NCI-H2107 treated with DMSO at 0.1 percent for 48 hours (cell line): ENCODE measurements around the gene IFNL1.
A peak's percentile ranks its signal among the peaks of the same experiment; 100 is the strongest.
"Not testable (repeated sequence)": the region's sequence is repeated elsewhere in the genome, so short reads cannot be mapped to it uniquely, and the experiment has no call there.

Experiments used
- DNase-seq: peaks from one replicate; lab custom pipeline; 2025; ENCODE audit not compliant: unreplicated experiment; lab: John Stamatoyannopoulos, UW

The IFNL1 gene

DNA sequence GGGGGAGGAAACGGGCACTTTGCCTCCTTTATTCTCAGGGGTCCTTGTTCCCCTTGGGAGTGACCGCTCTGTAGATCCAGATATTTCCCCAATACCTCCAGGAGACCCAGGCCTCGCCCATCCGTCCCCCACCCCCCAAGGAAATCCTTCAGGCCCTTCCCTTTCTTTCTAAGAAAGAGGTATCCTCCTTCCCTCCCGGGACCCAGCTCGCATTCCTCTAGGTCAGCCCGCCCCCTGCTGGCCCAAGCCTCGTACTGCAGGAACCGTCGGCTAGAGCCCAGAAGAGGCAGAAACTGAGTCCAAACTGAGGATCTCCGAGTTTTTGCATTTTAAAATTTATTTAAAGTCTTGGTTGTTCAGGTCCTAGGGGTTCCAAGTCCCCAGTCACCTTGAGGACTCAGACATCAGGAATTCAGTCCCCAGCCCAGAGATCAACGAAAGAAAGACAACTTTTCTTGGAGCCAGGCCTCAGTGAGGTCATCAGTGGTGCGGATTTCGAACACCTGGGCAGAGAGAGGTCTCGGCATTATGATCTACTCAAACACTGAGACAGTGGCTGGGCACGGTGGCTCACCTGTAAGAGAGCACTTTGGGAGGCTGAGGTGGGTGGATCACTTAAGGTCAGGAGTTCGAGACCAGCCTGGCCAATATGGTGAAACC lies 32.0 kb downstream of the IFNL1 start:
- DNase-seq: peak; percentile 11

DNA sequence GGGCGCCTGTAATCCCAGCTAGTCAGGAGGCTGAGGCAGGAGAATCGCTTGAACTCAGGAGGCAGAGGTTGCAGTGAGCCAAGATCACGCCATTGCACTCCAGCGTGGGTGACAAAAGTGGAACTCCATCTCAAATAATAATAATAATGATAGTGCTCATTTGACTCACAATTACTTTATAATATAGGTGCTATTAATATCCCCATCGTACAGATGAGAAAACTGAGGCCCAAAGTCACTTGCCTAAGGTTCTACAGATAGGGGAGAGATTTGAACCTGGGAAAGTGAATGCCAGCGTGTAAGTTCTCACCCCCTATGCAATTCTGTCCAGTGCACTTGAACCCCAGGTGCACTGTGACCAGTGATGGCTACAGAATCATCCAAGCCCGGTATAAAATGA lies 33.7 kb downstream of the IFNL1 start:
- DNase-seq: no peak

DNA sequence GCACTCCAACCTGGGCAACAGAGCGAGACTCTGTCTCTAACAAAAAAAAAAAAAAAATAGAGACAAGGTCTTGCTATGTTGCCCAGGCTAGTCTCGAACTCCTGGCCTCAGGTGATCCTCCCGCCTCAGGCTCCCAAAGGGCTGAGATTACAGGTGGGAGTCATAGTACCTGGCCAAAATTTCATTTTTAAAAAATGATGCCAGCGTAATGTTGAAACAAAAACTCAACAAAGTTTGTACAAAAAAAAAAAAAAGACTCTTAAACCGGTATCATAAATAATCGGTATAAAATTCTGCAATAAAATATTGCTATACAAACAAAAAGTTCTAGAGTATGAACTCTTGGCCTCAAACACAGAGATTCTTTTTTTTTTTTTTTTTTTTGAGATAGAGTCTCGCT lies 36.1 kb downstream of the IFNL1 start:
- DNase-seq: no peak

DNA sequence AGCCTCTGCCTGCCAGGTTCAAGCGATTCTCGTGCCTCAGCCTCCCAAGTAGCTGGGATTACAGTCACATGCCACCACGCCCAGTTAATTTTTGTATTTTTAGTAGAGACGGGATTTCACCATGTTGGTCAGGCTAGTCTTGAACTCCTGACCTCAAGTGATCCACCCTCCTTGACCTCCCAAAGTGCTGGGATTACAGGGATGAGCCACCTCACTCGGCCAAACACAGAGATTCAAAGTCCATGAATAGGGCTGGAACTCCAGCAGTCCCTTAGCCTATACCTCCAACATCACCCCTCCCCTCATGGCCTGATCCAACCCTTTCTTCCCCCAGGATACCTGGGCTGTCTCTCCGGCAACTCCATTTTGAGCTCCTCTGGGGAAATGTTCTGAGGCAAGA lies 36.5 kb downstream of the IFNL1 start:
- DNase-seq: not testable (repeated sequence)

DNA sequence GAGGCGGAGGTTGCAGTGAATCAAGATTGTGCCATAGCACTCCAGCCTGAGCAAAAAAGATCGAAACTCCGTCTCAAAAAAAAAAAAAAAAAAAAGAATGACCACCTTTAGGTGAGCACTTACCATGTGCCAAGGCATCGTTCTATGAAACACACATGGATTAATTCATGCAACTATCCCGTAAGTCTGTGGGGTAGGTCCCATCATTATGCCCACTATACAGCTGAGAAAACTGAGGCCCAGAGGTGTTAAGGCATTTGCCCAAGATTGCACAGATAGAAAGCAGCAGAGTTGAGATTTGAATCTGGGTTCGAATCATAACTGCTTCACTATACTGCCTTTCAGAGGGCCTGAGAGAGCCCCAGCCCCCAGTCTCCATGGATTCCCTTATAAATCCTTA lies 37.3 kb downstream of the IFNL1 start:
- no peak for DNase-seq

DNA sequence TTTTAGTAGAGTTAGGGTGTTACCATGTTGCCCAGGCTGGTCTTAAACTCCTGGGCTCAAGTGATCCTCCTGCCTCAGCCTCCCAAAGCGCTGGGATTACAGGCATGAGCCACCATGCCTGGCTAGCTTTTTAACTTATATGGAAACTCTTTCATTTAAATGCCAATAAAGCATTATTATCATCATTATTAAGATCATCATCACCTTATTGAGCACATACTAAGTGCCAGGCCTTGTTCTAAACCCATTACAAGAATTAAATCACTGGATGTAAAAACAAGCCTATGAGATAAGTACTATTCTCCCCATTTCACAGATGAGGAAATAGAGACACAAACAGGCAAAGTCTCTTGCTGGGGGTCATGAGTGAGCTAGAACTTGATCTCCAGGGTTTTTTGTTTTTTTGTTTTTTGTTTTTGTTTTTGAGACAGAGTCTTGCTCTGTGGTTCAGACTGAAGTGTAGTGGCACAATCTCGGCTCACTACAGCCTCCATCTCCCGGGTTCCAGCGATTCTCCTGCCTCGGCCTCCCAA lies 38.3 kb downstream of the IFNL1 start:
- no peak for DNase-seq

DNA sequence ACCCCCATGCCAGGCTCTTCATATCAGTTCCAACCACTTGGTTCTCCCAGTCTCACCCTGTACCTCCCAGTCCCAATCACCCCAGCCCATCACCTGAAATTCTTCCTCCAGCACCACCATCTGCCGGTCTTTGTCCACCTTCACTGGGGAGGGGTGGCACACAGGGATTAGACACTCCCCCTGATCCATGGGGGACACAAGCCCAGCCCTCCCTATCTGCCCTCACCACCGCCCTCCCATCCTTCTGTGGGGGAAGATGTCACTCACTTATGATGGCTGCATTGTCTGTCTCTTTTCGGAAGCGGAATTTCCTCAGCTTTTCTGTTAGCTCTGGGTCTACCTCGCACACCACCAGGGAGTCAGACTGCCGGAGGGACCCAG lies 39.0 kb downstream of the IFNL1 start:
- DNase-seq: no peak

DNA sequence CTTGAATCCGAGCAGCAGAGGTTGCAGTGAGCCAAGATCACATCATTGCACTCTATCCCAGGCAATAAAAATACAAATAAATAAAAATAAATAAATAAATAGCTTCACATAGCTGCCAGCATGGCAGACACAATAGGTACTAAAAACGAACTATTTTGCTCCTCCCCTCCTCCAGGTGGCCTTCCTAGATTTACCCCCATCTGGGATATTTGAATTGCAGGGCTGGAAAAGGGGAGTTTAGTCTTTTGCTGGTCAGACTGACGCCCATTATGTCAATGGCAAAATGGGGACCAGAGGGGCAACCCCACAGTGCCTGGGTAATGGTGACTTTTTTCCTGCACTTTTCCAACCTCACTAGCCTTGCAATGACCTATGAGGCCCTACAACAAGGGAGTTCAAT lies 40.3 kb downstream of the IFNL1 start:
- DNase-seq: no peak

DNA sequence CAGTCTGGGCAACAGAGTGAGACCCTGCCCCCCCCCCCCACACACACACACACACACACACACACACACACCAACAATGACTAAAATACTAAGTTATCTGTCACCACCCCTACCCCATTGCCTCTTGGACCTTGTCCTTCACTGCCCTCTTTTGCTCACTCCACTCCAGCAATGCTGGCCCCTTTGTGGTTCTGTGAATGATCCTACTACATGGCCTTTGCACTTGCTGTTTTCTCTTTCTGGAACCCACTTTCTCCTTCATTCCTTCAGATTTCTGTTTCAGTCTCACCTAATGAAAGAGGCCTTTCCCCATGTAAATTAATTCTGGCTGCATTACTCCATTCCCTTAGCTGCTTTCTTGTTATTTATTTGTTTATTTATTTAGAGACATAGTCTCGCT lies 43.5 kb downstream of the IFNL1 start:
- no peak for DNase-seq

DNA sequence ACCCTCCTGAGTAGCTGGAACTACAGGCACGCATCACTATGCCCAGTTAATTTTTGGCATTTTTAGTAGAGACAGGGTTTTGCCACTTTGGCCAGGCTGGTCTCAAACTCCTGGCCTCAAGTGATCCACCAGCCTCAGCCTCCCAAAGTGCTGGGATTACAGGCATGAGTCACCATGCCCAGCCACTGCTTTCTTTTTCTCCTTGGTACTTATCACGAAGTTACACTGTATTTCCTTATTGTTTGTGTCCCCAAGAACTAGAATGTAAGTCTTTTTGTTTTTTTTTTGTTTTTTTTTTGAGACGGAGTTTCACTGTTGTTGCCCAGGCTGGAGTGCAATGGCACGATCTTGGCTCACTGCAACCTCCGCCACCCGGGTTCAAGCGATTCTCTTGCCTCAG lies 43.9 kb downstream of the IFNL1 start:
- DNase-seq: not testable (repeated sequence)

DNA sequence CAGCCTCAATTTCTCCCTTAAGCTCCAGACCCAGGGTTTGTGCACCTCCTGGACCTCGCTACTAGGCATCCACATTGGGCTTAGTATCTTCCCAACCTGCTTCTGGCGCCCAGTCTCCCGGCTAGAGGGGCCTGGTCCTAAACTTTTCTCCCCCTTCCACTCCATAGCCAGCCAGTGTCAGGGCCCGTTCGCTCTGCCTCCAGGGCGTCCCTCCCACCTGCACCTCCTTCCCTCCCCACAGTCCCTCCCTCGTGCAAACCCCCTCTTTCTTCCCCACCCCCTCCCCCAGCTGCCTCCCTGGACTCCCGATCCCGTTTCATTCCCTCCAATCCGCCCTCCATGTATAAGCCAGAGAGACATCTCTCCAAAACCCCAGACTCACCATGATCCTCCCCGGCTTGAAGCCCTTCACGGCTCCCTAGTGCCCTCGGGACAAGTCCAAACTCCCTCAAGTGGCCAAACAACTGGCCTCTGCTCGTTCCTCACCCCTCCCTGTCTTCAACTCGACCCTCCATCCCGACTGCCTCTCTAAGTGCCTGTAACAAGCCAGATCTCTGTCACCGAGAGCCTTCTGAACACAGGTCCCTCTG lies 45.0 kb downstream of the IFNL1 start:
- DNase-seq: no peak

DNA sequence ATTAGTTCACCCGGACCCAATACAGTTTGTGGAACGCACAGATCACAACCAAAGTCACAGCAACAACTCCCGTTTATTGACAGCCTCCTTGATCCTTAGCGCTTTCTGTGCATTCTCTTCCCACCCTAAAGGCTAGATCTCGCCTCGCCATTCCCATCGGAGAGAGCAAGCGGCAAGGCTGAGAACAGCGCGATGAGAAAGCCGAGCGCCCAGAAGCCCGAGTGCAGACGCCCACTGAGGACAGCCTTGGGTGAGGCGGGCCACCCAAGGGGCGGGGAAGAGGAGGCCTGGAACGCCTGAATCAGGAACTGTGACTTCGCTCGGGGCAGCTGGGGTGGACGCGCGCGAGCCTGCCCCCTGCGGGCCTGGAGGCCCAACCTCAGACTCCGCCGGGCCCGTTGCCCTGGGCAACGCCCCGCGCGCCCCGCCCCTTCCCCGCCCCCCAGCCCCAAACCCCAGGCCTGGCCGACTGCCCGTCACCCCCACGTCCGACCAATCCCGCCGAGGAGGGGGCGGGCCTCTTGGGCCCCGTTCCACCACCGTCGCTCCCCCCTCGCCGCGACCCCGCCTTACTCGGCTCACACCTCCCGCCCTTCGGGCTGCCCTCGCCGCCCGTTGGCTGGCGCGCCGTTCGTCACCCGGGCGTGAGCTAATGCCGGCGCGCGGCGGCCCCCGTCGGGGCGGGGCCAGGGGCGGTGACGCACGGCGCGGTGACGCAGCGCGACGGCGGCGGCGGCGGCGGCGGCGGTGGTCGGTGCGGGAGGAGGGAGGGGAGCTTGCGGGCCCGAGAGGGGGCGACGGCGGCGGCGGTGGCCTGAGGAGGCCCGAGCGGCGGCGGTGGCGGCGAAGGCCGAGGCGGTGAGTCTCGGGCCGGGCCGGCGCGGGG lies 45.8 kb downstream of the IFNL1 start, which contains the start of gene SAMD4B:
Gene SAMD4B (plus strand): TSS at position 703 of the 886 bp plus-strand sequence. CDS start 14,473 bp downstream, outside the sequence.
- peak; percentile 98 for DNase-seq

DNA sequence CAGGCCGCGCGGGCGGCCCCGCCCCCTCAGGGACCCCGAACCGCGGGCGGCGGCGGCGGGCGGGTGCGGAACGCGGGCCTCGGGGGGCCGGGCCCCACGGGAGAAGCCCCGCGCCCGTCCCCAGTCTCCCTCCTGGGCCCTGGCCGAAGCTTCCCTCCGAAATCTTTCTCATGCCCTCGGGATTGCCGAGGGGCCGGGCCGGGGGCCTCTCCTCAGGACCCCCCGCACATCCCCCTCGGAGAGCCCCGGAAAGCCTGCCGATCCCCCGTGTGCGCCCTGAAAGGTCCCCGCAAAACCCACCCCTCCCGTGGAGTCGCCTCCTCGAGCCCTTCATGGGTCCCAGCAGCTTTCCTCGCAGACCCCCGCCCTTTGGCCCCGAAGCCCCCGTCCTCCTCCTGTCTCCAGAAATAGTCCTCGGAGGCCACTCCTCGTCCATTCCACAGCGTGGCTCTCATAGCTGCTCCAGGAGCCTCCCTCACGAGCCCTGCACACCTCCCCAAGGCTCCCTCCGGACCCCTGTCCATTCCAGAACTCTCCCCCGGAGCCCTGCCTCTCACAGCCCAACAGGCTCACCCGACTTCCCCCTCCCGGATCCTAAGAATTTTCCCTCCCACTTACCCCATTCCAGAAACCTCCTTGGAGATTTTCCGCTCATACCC lies 46.6 kb downstream of the IFNL1 start:
- no peak for DNase-seq

DNA sequence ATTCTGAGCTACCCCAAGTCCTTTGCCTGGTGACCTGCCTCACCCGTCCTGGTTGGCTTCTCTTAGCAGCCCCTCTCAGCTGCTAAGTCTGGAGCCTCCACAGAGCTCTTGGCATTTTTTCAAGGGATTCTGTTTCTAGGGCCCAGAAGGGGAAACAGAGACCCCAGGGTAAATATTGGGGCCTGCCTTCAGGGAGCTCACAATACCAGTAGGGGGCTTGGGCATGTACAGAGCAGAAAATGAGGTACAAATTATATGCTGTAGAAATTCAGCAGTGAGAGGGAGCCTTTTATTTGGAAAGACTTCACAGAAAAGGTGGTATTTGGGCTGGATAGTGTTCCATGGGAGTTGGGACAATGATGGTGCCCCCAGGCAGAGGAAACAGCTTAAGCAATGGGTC lies 49.7 kb downstream of the IFNL1 start:
- DNase-seq: no peak

DNA sequence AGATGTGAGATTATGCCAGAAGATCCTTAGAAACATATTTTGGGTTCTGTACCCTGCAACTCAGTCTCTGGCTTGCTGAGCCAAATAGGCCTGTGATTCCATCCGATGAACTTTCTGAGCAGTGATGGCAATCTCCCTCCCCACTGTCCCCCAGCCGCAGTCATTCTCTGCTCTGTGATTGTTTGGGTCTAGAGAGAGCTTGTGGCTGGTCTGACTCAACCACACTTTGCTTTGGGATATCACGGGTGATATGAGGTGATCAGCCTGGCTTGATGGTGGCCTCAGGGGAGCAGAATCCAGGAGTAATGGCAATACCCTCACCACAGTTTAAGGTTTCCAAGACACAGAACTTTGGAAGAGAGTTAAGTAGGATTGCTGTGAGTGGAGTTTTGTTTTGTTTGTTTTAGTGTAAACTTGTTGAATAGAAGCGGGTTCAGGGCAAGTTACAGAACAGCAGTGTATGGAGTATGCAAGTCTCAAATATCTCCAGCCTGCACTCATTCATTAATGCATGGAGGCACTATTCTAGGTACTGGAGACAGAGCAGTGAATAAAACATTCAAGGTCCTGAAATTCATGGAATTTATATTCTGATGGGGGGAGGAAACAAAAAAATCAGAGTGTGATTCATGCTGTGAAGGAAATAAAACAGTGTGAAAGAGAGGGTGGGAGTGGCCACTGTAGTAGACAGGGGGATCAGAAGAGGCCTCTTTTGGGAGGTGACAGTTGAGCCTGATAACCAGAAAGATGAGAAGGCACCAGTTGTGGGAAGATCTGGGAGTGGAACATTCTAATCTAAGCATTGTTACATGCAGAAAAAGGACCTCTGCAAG lies 51.3 kb downstream of the IFNL1 start:
- DNase-seq: no peak
